ENCODE measurements around the gene XPC.
"Not testable (repeated sequence)": the region's sequence is repeated elsewhere in the genome, so short reads cannot be mapped to it uniquely, and the experiment has no call there.

XPC gene

DNA sequence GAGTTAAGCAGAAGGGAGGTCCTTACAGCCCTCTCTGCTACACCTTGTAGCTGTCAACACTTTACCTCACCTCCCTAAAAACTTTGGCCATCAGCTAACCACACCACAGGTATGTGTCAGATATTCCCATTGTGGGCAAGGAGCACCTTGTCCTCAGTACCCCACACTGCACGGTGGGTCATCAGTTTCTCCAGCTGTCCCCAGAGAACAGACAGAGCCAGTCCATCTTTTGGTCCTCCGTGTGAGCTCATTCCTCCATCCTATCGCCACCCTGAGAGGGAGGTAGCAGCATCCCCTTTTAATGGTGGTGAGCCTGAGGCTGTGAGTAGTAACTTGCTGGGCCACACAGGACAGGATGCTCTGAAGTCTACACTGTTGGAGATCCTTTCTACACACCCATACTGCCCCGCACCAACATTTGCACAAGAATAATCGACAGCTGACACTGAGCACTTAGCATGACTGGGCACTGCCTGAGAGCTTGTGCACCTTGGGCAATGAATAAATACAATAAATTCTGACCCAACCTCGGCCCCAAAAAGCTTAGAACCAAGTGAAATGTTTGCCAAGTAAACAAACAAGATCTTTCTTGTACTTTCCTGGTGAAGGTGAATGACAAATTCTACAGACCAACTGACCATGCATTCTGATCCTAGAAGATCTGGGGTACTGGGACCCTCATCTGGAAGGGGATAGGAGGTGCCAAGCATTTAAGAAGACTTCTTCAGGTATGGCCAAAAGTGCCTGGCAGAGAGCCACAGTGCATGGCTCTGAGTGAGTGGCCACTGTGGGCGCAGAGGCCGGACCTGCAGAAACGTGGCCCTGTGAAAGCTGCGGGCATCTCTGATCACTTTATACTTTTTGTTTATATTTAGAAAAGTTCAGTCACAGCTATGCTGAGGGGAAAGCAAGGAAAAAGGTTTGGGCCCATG is 60.7 kb downstream of the XPC start:
- DNase-seq: no peak

DNA sequence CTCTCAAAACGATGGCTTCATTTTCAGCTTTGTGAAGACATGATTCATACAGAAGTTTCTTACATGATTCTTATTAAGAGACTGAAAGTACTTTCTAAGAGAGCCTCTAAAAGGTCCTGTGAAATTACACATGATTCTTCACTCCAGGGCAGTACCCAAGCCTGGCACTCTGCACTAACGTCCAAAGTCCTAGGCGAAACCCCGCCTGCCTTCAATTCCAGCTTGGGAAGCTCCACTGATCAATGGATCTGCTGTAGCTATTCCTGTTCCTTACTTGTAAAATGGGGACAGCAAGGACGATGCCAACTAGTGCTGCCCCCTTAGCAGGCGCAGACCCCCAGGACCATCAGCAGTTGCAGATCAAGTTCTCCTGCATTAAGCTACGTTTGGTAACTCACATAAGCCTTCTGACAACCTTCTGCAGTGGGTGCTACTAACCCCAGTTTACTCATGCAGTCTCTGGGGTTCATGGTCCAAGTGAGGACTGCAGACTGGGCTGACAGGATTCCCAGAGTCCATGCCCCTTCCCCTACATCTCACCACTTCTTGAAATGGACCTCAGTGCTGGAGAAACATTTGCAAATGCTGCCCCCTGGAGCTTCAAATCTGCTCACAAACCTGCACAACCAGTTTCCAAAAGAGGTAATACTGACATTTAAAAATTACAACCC is 64.3 kb downstream of the XPC start:
- DNase-seq: no peak

DNA sequence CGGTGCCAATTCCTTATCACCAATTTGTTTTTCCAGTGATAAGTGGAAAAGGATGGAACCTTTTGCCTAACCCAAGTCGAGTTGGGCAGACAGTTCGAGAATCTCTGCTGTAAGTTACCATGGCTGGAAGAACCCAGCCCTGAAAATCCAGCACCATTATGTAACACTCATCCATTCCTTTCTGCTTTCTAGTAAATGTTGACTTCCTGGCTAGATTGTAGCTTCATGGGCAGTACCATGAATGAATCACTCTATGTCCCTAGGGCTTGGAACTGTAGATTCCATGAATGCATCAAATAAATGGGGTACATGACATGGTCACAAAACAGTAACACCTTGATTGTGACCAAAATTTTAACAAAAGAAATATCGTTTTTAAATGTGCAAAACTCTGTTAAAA is 67.7 kb downstream of the XPC start:
- DNase-seq: no peak

DNA sequence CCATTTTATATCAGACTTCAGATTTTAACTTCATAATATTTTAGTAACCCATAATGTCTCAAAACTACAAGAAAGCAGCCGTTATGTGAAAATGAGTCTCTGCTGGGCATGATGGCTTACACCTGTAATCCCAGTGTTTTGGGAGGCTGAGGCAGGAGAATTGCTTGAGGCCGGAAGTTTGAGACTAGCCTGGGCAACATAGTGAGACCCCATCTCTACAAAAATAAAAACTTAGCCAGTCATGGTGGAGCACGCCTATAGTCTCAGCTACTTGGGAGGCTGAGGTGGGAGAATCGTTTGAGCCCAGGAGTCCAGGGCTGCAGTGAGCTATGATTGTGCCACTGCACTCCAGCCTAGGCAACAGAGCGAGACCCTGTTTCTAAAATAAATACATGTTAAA is 68.6 kb downstream of the XPC start:
- not testable (repeated sequence) for DNase-seq

DNA sequence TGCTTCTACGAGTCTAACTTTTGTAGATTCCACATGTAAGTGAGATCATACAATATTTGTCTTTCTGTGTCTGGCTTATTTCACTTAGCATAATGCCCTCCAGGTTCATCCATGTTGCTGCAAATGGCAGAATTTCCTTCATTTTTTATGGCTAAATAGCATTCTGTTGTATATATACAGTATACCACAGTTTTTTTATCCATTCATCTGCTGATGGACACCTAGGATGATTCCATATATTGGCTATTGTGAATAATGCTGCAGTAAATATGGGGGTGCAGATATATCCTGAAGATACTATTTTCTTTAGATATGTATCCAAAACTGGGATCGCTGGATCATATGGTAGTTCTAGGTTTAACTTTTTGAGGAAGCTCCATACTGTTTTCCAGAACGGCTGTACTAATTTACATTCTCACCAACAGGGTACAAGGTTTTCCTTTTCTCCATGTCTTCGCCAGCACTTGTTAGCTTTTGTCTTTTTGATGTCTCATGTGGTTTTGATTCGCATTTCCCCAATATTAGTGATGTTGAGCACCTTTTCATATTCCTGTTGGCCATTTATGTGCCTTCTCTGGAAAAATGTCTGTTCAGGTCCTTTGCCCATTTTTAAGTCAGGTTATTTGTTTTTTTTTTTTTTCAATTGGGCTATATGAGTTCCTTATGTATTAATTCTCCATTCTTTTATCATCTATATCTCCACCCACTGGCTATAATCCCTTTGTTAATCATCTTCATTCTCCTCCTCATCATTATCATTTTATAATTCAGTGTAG is 80.6 kb downstream of the XPC start:
- DNase-seq: no peak

DNA sequence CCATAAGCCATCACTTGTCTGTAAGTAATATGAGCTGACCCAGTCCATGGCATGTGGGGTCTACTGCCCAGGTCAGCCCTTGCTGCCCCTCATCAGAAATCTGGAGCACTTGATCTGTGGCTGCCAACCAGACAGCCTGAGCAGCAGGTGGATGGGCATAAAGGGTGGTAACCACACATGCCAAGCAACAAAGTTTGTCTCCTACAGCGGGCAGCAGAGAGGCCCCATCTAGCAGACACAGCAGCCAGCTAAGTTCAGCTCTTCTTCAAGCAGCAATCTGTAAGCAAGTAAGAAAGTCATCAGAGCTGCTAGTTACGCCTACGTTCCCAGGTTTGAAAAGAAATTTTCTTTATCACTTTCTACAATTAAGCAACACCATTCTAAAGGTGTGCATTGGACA is 81.7 kb downstream of the XPC start:
- DNase-seq: no peak
